KG1 (cell line): ENCODE measurements around the gene OR52B6.
"Not testable (repeated sequence)": the region's sequence is repeated elsewhere in the genome, so short reads cannot be mapped to it uniquely, and the experiment has no call there.

ENCODE experiments used
- DNase-seq: peaks from one replicate; lab custom pipeline; 2025; lab: John Stamatoyannopoulos, UW

OR52B6 gene

DNA sequence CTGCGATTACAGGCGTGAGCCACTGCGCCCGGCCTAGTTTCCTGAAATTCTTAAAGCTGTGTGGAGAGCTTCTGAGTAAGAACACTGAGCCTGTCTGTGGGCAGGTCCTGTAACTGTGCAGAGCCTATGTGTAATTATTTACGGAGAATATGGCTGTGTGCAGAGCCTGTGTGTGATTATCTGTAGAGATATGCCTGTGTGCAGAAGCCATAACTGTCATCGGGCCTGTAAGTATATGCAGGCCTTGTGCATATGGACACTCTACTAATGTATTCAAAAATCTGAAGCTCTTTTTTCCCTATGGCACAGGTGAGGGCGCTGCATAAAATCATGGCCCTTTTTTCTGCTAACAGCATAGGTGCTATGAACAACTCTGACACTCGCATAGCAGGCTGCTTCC lies at the start of gene OR52B6:
OR52B6 (plus strand) TSS at position 301 of the 400 bp plus-strand sequence; CDS start at position 301, 0 bp downstream.
- DNase-seq: no peak

DNA sequence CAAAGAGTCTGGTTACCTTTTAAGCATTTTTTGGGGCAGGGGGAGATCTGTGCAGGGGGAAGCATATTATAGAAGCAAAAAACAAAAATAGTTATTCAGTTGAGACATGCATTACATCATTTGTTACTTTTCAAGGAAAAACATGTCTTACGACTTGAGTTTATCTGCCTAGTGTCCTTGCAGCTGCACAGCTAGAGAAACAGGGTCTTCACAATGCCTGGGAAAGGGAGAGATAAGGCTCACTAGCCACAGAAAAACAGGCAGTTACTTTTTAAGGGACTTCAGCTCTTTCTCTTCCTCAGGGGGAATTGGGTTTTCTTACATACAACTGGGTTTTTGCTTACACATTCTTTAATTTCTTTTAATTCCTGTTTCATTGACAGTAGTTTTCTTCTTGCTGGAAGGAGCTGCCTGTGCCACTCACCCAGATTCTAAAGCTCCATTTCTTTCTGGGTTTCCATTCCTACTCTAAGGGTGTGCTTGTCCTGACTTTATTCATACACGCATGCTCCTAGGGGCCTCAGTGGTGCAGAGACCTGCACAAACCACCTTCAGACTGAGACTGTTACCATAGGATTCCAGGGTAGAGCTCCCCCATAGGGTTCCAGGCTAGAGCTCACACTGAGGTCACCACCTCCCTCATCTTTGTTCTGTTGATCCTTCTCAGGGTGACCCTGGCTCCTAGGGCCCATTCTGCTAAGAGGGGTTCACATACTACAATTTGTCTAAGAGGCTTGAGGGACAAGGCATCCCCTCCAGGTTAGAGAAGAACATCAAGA lies 49.4 kb upstream of the OR52B6 start:
- DNase-seq: no peak

DNA sequence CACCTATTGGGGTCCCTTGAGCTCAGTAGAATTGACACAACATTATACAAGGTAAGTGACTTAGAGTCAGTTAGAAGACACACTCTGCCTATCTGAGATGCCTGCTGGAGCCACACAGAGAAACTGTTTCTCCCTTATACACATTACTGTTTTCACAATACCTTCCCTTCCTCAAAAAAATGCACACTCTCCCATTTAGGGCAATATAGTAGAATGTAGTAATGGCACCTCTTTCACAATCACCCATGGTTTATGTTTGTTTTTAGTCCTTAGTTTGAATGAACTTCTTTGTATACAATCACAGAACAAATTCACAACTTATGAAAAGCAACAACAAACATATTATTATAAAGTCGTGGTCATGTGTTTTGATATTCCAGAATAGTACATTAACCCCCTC lies 46.6 kb upstream of the OR52B6 start:
- DNase-seq: no peak

GRCh38 chr11:5536482-5536881 lies 44.2 kb upstream of the OR52B6 start:
- DNase-seq: no peak

- no peak for DNase-seq
Measured at GRCh38 chr11:5541427-5541826, 39.2 kb upstream of the OR52B6 start.

DNA sequence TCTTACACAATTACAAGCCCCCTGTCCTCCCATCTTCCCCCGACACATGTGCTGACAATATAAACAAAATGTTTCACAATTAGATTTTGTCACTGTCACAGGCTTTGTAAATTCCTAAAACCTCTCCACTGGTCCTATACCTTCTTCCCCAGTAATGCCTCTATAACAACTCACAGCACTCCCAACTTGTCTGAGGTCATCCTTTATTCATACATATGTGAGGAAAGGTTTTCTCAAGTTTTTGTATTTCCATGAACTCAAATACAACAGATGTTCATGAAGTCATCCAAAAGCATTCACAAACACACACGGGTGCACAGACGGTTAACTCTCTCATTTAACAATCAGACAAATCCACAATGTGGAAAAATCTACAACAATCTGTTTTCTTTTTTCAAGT lies 34.2 kb upstream of the OR52B6 start:
- no peak for DNase-seq

GRCh38 chr11:5547982-5548381 lies 32.7 kb upstream of the OR52B6 start:
- no peak for DNase-seq

GRCh38 chr11:5548440-5548839 lies 32.2 kb upstream of the OR52B6 start, which contains the start of gene OR52H1:
OR52H1 (minus strand) TSS chr11:5548540; CDS start chr11:5545505, 3,035 bp downstream.
- no peak for DNase-seq

GRCh38 chr11:5550440-5551095 lies 30.1 kb upstream of the OR52B6 start:
- DNase-seq: no peak

DNA sequence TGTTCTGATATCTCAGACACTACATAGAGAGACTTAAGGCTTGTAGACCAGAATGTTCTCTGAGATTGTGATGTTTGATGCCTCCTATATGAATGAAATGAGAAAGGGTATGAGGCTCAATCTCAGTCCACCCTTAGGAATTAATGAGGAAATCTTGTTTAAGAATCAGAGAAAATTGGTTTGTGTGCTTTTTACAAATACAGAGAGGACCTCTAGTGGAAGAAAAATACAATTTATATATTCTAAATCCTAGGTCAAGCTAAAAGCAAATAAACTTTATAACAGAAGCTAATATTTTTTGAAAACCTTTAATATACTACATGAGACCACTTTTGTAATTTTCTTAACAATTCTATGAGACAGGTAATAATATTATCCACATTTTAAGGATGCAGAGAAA lies 27.3 kb upstream of the OR52B6 start:
- DNase-seq: no peak

DNA sequence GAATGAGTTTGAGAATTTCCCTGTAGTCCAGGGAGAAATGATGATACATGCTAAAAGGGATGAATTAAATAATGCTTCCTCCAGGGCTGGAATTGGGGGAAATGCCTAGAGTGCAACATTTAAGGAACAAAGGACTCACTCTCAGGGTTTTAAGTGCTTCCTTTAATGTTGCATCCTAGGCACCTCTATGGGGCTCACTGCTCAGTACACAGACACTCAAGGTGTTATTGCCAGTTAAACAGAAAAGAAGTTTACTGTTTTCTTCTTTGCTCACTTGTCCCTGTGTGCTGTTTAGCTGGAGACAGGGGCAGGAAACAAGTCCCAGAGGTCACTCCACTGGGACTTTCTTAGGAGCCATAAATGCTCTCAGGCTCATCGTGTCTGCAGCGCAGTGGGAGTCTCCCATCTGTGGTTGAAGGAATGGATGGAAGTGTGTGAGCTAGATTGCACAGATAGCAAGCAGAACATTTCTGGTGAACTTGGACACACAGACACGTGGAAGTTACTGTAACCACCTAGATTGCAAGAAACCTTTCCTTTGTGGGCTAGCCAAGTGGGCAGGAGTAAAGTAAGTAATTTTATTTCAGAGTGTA lies 24.0 kb upstream of the OR52B6 start:
- no peak for DNase-seq

GRCh38 chr11:5557751-5558150 lies 22.9 kb upstream of the OR52B6 start:
- DNase-seq: no peak

DNA sequence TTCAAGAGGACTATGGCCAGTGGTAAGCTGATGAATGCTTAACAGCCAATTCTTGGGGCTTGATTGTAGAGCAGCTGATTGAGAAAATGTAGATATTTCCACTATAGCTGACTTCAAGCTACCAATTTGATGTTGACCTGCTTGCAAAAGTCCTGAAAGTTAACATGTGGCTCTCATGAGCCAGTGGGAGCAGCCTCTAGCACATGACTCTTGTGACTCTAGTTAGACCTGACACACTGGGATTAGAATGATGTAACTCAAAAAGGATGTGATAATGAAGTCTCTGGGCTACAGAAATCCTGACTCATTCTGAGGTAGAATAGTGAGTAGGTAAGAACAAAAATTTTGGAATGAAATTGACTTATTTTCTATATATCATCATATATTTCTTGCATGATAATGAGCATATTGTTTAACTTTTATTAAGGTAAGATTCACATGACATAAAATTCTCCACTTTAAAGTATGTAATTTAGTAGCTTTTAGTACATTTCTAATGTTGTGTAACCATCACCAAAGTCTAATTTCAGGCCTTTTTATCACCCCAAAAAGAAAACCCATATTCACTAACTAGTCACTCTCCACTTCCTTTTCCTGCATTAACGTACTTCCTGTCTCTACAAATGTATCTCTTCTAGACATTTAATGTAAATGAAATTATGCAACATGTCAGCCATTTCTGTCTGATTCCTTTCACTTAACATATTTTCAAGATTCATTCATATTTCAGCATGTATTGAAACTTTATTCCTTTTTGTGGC lies 16.2 kb upstream of the OR52B6 start:
- no peak for DNase-seq

GRCh38 chr11:5574654-5575053 lies 6.0 kb upstream of the OR52B6 start:
- no peak for DNase-seq

GRCh38 chr11:5575152-5575551 lies 5.5 kb upstream of the OR52B6 start:
- DNase-seq: no peak

- DNase-seq: no peak
Measured at GRCh38 chr11:5577101-5577500, 3.6 kb upstream of the OR52B6 start.

DNA sequence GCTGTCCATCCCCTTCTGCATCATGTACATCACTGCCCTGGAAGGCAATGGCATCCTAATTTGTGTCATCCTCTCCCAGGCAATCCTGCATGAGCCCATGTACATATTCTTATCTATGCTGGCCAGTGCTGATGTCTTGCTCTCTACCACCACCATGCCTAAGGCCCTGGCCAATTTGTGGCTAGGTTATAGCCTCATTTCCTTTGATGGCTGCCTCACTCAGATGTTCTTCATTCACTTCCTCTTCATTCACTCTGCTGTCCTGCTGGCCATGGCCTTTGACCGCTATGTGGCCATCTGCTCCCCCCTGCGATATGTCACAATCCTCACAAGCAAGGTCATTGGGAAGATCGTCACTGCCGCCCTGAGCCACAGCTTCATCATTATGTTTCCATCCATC lies 337 bp downstream of the OR52B6 start:
- no peak for DNase-seq

DNA sequence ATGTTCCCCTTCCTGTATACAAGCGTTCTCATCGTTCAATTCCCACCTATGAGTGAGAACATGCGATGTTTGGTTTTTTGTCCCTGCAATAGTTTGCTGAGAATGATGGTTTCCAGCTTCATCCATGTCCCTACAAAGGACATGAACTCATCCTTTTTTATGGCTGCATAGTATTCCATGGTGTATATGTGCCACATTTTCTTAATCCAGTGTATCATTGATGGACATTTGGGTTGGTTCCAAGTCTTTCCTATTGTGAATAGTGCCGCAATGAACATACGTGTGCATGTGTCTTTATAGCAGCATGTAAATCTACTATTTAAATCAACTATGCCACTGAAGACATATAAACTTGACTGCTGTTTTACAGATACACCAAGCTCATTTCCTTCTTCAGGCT lies 3.8 kb downstream of the OR52B6 start:
- not testable (repeated sequence) for DNase-seq

DNA sequence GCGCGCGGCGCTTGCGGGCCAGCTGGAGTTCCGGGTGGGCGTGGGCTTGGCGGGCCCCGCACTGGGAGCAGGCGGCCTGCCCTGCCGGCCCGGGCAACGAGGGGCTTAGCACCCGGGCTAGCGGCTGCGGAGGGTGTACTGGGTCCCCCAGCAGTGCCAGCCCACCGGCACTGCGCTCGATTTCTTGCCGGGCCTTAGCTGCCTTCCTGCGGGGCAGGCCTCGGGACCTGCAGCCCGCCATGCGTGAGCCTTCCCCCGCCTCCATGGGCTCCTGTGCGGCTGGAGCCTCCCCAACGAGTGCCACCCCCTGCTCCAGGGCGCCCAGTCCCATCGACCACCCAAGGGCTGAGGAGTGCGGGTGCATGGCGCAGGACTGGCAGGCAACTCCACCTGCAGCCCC lies 9.2 kb downstream of the OR52B6 start:
- DNase-seq: not testable (repeated sequence)

- no peak for DNase-seq
Measured at GRCh38 chr11:5591613-5592012, 10.9 kb downstream of the OR52B6 start.

GRCh38 chr11:5592615-5593014 lies 11.9 kb downstream of the OR52B6 start:
- no peak for DNase-seq

- no peak for DNase-seq
Measured at GRCh38 chr11:5593146-5593545, 12.5 kb downstream of the OR52B6 start.
